ENCODE measurements around the gene CCDC175.

DNA sequence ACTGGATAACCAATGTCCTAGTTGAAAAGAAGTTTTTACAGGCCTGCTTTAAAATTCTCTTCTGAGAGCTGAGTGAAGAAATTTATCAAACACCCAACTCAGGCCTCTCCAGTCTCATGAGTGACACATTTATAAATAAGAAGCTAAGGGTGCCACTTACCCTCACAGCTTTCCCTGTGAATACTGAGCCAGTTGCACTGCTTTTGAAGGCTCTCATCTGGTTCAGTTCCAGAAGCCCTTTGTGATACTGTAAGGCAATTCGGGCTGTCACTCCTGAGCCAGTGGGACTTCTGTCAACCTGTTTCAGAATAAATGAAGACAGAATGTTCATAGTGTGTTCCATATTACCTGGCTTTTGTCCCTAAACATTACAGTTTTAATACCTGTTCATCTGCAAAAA, 100.9 kb downstream of the CCDC175 start:
- TF ChIP-seq EZH2 (IDR thresholded peaks at IDR 0.05; ENCODE audit: borderline replicate concordance, low read depth, low read length, poor library complexity, severe bottlenecking) (no peak), CTCF (conservative IDR thresholded peaks at IDR 0.05; ENCODE audit: low read depth, low read length) (no peak)

Data from A673 (cell line).